Skeletal muscle cell (primary cell): ENCODE data around the gene ETDC.

Source experiments
- DNase-seq: peaks from one replicate; pipeline ENCODE4 v3.0.0-alpha.2; 2010; ENCODE audit warnings: low read depth
- H3K4me3 ChIP-seq: 2 replicates; pipeline ENCODE4 v1.5.1; 2011; ENCODE audit warnings: low read depth, mild to moderate bottlenecking, control low read depth, low read length, moderate library complexity

Gene ETDC

GRCh38 chrX:135340831-135341230 lies 31.6 kb downstream of the ETDC start:
- no peak for DNase-seq

GRCh38 chrX:135345107-135345589 lies 35.9 kb downstream of the ETDC start:
- peak; percentile 68 for DNase-seq
- H3K4me3 ChIP-seq, result peak overlapping the region; percentile 73

More at GRCh38 chrX:135340831-135341230, 31.6 kb downstream of the ETDC start:
- peak overlapping the region; percentile 73 for H3K4me3 ChIP-seq

DNA sequence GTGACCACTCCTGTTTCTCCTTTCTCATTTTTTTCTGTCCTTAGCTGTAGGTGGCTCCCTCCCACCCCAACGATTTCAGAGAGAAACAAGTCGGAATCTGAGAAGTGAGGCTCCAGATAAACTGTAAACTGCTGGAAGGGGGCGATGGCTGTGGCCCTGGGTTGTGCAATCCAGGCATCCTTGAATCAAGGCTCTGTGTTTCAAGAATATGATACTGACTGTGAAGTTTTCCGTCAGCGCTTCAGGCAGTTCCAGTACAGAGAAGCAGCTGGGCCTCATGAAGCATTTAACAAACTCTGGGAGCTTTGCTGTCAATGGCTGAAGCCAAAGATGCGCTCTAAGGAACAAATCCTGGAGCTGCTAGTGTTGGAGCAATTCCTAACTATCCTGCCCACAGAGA lies 37.7 kb downstream of the ETDC start:
- no peak for DNase-seq
- no peak overlapping the region for H3K4me3 ChIP-seq

DNA sequence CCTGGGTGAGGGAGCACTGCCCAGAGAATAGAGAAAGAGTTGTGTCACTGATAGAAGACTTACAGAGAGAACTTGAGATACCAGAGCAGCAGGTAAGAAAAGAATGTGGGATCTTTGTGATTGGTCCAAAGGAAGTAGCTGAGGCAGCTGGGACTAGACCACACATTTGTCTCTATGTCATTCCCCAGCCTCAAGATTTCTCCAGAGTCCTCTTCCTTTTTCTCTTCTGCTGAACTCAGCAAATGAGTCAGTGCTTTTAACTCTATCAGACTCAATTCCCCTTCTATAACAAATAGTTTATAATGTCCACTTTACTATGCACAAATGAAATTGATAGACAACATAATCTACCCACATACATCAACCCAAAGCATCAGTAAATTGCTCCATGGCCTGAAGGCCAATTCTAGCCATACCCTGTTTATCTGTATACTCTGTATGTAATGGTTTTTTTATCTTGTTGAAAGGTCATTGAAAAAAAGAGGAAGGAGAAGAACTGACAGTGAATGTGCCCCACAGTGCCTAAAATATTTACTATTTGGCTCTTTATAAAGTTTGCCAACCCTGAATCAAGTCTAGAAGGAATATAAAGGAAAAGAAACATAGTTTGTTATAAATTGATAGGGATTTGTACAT lies 38.2 kb downstream of the ETDC start:
- no peak overlapping the region for H3K4me3 ChIP-seq
- no peak for DNase-seq

- no peak for DNase-seq
- no peak overlapping the region for H3K4me3 ChIP-seq
Measured at GRCh38 chrX:135354288-135354687, 45.0 kb downstream of the ETDC start.
